NT2/D1 (cell line): ENCODE data around the gene CCSER1.
"Not testable (repeated sequence)": the region's sequence is repeated elsewhere in the genome, so short reads cannot be mapped to it uniquely, and the experiment has no call there.

ENCODE experiments used
- YY1 ChIP-seq: IDR thresholded peaks from 2 replicates; pipeline ENCODE4 v1.6.1; 2011; ENCODE audit not compliant: insufficient read length, insufficient read depth
- ZNF274 ChIP-seq: IDR thresholded peaks from 2 replicates; pipeline ENCODE4 v1.6.1; 2011; ENCODE audit warnings: mild to moderate bottlenecking, low read depth, low read length

DNA sequence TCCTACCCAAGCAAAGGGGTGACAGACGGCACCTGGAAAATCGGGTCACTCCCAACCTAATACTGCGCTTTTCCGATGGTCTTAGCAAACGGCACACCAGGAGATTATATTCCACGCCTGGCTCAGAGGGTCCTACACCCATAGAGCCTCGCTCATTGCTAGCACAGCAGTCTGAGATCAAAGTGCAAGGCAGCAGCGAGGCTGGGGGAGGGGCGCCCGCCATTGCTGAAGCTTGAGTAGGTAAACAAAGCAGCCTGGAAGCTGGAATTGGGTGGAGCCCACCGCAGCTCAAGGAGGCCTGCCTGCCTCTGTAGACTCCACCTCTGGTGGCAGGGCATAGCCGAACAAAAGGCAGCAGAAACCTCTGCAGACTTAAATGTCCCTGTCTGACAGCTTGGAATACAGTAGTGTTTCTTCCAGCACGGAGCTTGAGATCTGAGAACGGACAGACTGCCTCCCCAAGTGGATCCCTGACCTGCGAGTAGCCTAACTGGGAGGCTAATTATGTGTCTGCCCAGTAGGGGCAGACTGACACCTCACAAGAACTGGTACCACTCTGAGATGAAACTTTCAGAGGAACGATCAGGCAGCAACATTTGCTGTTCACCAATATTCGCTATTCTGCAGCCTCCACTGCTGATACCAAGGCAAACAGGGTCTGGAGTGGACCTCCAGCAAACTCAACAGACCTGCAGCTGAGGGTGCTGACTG lies 784.7 kb downstream of the CCSER1 start:
- TF ChIP-seq ZNF274, YY1: not testable (repeated sequence)
